ENCODE data around the gene EIF2AK2. TPM values are rescaled to one million over a fixed set of nuclear protein-coding genes. Genes with fewer than 3 reads are reported as not detected.

EIF2AK2 gene
- total RNA-seq, 4 donors from 2014 or later: 8.1 to 21.4 (median 16.7) TPM

DNA sequence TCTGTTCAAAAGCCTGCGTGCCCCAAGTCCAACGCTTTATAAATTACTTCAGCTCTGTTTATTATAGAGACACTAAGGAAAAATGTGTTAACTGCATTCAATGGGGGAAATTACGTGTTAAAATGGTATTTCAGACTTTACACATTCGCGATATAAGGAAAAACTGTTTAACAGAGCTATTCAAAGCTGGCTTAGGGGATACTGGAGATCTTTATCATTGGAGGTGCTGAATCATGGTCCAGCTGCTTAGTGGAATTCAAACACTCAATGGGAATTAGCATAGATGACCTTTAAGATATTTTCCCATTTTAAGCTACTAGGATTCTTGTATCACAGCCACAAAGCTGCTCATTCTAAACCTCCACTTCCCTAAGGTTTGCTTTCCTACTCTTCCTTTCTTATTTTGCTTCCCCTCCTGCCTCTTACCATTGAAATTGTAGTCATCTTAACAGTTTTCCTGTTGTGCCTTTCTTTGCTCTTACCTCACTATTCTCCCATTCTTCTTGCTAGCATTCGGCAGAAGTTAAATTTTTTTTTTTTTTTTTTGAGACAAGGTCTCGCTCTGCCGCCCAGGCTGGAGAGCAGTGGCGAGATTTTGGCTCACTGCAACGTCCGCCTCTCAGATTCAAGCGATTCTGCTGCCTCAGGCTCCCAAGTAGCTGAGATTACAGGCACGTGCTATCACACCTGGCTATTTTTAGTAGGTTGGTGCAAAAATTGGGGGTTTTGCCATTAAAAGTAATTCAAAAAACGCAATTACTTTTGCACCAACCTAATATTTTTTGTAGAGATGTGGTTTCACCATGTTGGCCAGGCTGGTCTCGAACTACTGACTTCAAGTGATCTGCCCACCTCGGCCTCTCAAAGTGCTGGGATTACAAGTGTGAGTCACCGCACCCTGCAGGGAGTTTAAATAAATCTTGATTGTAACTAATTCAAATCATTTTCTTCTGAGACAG is 25.2 kb upstream of the EIF2AK2 start:
- no peaks in the 10 kb centered on the region for H3K27me3 ChIP-seq
- H3K27ac ChIP-seq: no peak overlapping the region
- TF ChIP-seq POLR2A (IDR thresholded peaks at IDR 0.05) (no peak), CTCF (IDR thresholded peaks at IDR 0.05) (no peak)
- no peaks in the 10 kb centered on the region for H3K9me3 ChIP-seq
- no peak for DNase-seq
- intact Hi-C loops (cut with DNase I): no loop called here
- H3K36me3 ChIP-seq: no peaks in the 10 kb centered on the region
- peaks cover 0 to 11% (median 0%) of the 10 kb centered on the region in 3 donors for H3K4me1 ChIP-seq
- no peak overlapping the region for H3K4me3 ChIP-seq
- WGBS, 2 donors: 74 to 76% methylated on average over 16 to 17 of the region's 17 CpGs

DNA sequence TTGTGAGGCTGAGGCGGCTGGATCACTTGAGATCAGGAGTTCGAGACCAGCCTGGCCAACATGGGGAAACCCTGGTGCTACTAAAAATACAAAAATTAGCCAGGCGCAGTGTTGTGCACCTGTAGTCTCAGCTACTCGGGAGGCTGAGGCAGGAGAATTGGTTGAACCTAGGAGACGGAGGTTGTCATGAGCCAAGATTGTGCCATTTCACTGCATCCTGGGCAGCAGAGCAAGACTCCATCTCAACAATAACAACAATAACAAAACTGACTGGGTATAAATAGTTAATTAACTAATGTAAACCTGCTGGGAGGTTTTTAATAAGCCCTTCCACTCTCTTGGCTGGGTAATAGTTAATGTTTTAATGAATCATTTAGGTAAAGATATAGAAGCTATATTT is 23.9 kb upstream of the EIF2AK2 start:
- TF ChIP-seq POLR2A (IDR thresholded peaks at IDR 0.05) (no peak), CTCF (IDR thresholded peaks at IDR 0.05) (no peak)
- DNase-seq: no peak
- Histone ChIP-seq H3K27ac (peak overlapping the region in 1 of 4 donors; percentile 6), H3K4me3 (no peak overlapping the region), H3K27me3 (no peaks in the 10 kb centered on the region), H3K36me3 (no peaks in the 10 kb centered on the region), H3K4me1 (peaks cover 0 to 11% (median 0%) of the 10 kb centered on the region in 3 donors), H3K9me3 (no peaks in the 10 kb centered on the region)
- WGBS, 2 donors: 87 to 98% methylated on average over 5 of the region's 5 CpGs
- intact Hi-C loops (cut with DNase I): no loop called here

DNA sequence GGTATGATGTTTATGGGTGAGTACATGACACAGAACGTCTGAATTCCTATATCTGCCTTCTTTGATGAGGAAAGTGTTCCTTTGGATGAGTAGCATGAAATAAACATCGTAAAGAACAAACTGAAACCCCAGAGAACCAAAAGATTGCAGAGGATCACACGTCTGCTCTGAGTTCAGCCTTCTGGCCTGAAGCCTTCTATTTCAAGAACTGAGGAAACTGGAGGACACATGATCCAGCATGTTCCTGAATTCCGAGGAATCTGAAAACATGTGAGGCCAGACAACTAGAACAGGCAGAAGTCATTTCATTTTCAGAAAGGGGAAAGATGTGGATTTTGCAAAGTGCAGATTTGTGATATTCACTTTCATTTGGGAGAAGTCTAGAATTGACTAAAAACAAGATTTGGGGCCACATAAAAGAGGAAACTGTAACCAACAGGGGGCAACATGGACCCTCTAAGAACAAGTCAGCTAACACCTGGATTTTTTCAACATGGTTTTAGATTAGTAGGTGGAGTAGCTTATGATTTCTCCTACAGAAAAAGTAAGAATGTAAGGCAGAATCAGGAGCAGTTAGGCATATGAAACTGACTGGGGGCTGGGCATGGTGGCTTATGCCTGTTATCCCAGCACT is 23.3 kb upstream of the EIF2AK2 start:
- WGBS, 2 donors: 23 to 32% methylated on average over 4 of the region's 4 CpGs
- no peaks in the 10 kb centered on the region for H3K36me3 ChIP-seq

GRCh38 chr2:37173741-37174140 is 17.0 kb upstream of the EIF2AK2 start:
- no peak for DNase-seq
- Histone ChIP-seq H3K4me1 (no peaks in the 10 kb centered on the region), H3K9me3 (no peaks in the 10 kb centered on the region), H3K27me3 (no peaks in the 10 kb centered on the region), H3K27ac (no peak overlapping the region), H3K36me3 (no peaks in the 10 kb centered on the region), H3K4me3 (no peak overlapping the region)
- 84 to 93% methylated on average over 1 of the region's 1 CpG for WGBS, 2 donors
- intact Hi-C loops (cut with DNase I): no loop called here
- no peak for TF ChIP-seq CTCF (IDR thresholded peaks at IDR 0.05)
- TF ChIP-seq POLR2A (IDR thresholded peaks at IDR 0.05): no peak

More for the DNA sequence above, 23.3 kb upstream of the EIF2AK2 start:
- Histone ChIP-seq H3K4me3 (no peak overlapping the region), H3K27me3 (no peaks in the 10 kb centered on the region), H3K4me1 (peaks cover 0 to 11% (median 0%) of the 10 kb centered on the region in 3 donors), H3K27ac (peak overlapping the region in 1 of 4 donors; percentile 6), H3K9me3 (no peaks in the 10 kb centered on the region)
- intact Hi-C loops (cut with DNase I): no loop called here
- no peak for TF ChIP-seq POLR2A (IDR thresholded peaks at IDR 0.05)
- TF ChIP-seq CTCF (IDR thresholded peaks at IDR 0.05): no peak
- no peak for DNase-seq

GRCh38 chr2:37171624-37171950 is 14.8 kb upstream of the EIF2AK2 start:
- no peak for TF ChIP-seq CTCF (IDR thresholded peaks at IDR 0.05)
- TF ChIP-seq POLR2A (IDR thresholded peaks at IDR 0.05): no peak
- Histone ChIP-seq H3K4me3 (no peak overlapping the region), H3K27me3 (no peaks in the 10 kb centered on the region), H3K27ac (no peak overlapping the region), H3K36me3 (no peaks in the 10 kb centered on the region), H3K4me1 (peaks cover 0 to 9% (median 0%) of the 10 kb centered on the region in 3 donors), H3K9me3 (no peaks in the 10 kb centered on the region)
- intact Hi-C loops (cut with DNase I): no loop called here
- no peak for DNase-seq

Measured in esophagus squamous epithelium (tissue), 5 donors.